ENCODE data around the gene MATN3.

MATN3 gene

GRCh38 chr2:20018601-20019152 is 6.2 kb upstream of the MATN3 start:
- Histone ChIP-seq H3K9ac (ENCODE audit: low read depth, low read length, poor library complexity, severe bottlenecking) (no peak overlapping the region), H3K4me2 (ENCODE audit: low read depth, low read length, poor library complexity, severe bottlenecking) (no peak overlapping the region), H3K9me2 (replicated peaks; ENCODE audit: low read depth, low read length) (no peaks in the 10 kb centered on the region), H3K4me3 (ENCODE audit: low read length, poor library complexity, severe bottlenecking) (no peak overlapping the region), H2AFZ (ENCODE audit: low read length) (no peak overlapping the region), H3K27me3 (ENCODE audit: insufficient read depth, low read length, poor library complexity, severe bottlenecking) (no peaks in the 10 kb centered on the region), H3K79me2 (ENCODE audit: insufficient read depth, low read length) (no peaks in the 10 kb centered on the region), H3K36me3 (ENCODE audit: insufficient read depth, low read length) (no peaks in the 10 kb centered on the region), H3K4me1 (ENCODE audit: insufficient read depth, low read length, poor library complexity, severe bottlenecking) (no peaks in the 10 kb centered on the region), H3K9me3 (ENCODE audit: insufficient read depth, low read depth, low read length) (peaks cover 6% of the 10 kb centered on the region; the same call in 1 of the 2 replicates), H3F3A (ENCODE audit: low read depth) (no peaks in the 10 kb centered on the region), H4K20me1 (ENCODE audit: insufficient read depth, low read length, poor library complexity, severe bottlenecking) (no peaks in the 10 kb centered on the region)
- TF ChIP-seq EZH2phosphoT487 (IDR thresholded peaks at IDR 0.05; ENCODE audit: borderline replicate concordance), result no peak
- TF ChIP-seq, protein P1, sequence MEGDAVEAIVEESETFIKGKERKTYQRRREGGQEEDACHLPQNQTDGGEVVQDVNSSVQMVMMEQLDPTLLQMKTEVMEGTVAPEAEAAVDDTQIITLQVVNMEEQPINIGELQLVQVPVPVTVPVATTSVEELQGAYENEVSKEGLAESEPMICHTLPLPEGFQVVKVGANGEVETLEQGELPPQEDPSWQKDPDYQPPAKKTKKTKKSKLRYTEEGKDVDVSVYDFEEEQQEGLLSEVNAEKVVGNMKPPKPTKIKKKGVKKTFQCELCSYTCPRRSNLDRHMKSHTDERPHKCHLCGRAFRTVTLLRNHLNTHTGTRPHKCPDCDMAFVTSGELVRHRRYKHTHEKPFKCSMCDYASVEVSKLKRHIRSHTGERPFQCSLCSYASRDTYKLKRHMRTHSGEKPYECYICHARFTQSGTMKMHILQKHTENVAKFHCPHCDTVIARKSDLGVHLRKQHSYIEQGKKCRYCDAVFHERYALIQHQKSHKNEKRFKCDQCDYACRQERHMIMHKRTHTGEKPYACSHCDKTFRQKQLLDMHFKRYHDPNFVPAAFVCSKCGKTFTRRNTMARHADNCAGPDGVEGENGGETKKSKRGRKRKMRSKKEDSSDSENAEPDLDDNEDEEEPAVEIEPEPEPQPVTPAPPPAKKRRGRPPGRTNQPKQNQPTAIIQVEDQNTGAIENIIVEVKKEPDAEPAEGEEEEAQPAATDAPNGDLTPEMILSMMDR (conservative IDR thresholded peaks at IDR 0.05; ENCODE audit: low read length), result no peak

DNA sequence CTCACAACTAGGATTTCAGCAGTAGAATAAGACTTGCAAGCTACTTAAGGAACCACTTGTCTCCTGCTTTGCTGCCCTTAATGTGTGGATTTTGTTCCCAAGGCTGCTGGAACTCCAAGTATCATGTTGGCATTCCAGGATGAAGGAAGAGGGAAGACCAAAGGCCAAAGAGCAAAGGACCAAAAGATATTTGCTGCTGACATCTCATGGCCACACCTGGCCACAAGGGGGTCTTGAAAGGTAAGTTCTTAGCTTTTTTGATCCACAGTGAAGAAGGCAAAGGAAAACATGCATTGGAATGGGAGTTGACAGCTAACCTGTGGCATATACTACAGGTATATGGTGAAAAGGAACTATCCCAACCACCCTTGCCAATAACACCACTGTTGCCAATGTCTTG is 3.9 kb upstream of the MATN3 start:
- TF ChIP-seq, protein P1 (conservative IDR thresholded peaks at IDR 0.05; ENCODE audit: low read length), result no peak; the same call in 1 of the 2 replicates
- TF ChIP-seq EZH2phosphoT487 (IDR thresholded peaks at IDR 0.05; ENCODE audit: borderline replicate concordance), result no peak
- H3K36me3 ChIP-seq (ENCODE audit: insufficient read depth, low read length), result no peaks in the 10 kb centered on the region

GRCh38 chr2:20015482-20016083 is 3.1 kb upstream of the MATN3 start:
- Histone ChIP-seq H3K9me3 (ENCODE audit: insufficient read depth, low read depth, low read length) (peaks cover 3% of the 10 kb centered on the region; the same call in 1 of the 2 replicates), H3K9me2 (replicated peaks; ENCODE audit: low read depth, low read length) (no peaks in the 10 kb centered on the region), H2AFZ (ENCODE audit: low read length) (no peak overlapping the region), H3K9ac (ENCODE audit: low read depth, low read length, poor library complexity, severe bottlenecking) (no peak overlapping the region), H3K27me3 (ENCODE audit: insufficient read depth, low read length, poor library complexity, severe bottlenecking) (no peaks in the 10 kb centered on the region), H4K20me1 (ENCODE audit: insufficient read depth, low read length, poor library complexity, severe bottlenecking) (no peaks in the 10 kb centered on the region), H3K4me3 (ENCODE audit: low read length, poor library complexity, severe bottlenecking) (no peak overlapping the region), H3K4me2 (ENCODE audit: low read depth, low read length, poor library complexity, severe bottlenecking) (no peak overlapping the region), H3K36me3 (ENCODE audit: insufficient read depth, low read length) (no peaks in the 10 kb centered on the region), H3K79me2 (ENCODE audit: insufficient read depth, low read length) (no peaks in the 10 kb centered on the region), H3K4me1 (ENCODE audit: insufficient read depth, low read length, poor library complexity, severe bottlenecking) (no peaks in the 10 kb centered on the region), H3F3A (ENCODE audit: low read depth) (no peaks in the 10 kb centered on the region)
- no peak for TF ChIP-seq EZH2phosphoT487 (IDR thresholded peaks at IDR 0.05; ENCODE audit: borderline replicate concordance)
- TF ChIP-seq, protein P1 (conservative IDR thresholded peaks at IDR 0.05; ENCODE audit: low read length), result peak; percentile 72

More for the DNA sequence above, 3.9 kb upstream of the MATN3 start:
- H3K79me2 ChIP-seq (ENCODE audit: insufficient read depth, low read length), result no peaks in the 10 kb centered on the region
- no peaks in the 10 kb centered on the region for H3F3A ChIP-seq (ENCODE audit: low read depth)
- H3K27me3 ChIP-seq (ENCODE audit: insufficient read depth, low read length, poor library complexity, severe bottlenecking), result no peaks in the 10 kb centered on the region
- H3K4me2 ChIP-seq (ENCODE audit: low read depth, low read length, poor library complexity, severe bottlenecking), result no peak overlapping the region
- no peaks in the 10 kb centered on the region for H4K20me1 ChIP-seq (ENCODE audit: insufficient read depth, low read length, poor library complexity, severe bottlenecking)
- no peaks in the 10 kb centered on the region for H3K9me2 ChIP-seq (replicated peaks; ENCODE audit: low read depth, low read length)
- no peaks in the 10 kb centered on the region for H3K4me1 ChIP-seq (ENCODE audit: insufficient read depth, low read length, poor library complexity, severe bottlenecking)
- H3K4me3 ChIP-seq (ENCODE audit: low read length, poor library complexity, severe bottlenecking), result no peak overlapping the region
- peaks cover 5% of the 10 kb centered on the region; the same call in 1 of the 2 replicates for H3K9me3 ChIP-seq (ENCODE audit: insufficient read depth, low read depth, low read length)
- no peak overlapping the region for H3K9ac ChIP-seq (ENCODE audit: low read depth, low read length, poor library complexity, severe bottlenecking)
- H2AFZ ChIP-seq (ENCODE audit: low read length), result no peak overlapping the region
